MM.1S (cell line): Measurements from ENCODE around the gene MAPK4.

ENCODE experiments used
- EZH2 ChIP-seq: fragments of 300-600 bp; sonication (generic); optimal IDR thresholded peaks from 2 replicates; pipeline ENCODE3; 2017; ENCODE audit warnings: low read depth, mild to moderate bottlenecking, antibody characterized with exemption, low read length, mixed read lengths
- TF ChIP-seq, protein P1 (sequence below): fragments of 300-600 bp; sonication (generic); IDR thresholded peaks from 2 replicates; pipeline ENCODE4 v1.5.1; 2016; ENCODE audit warnings: antibody characterized with exemption, low read length, mixed read lengths

GRCh38 chr18:50686409-50686808 is 126.5 kb downstream of the MAPK4 start:
- TF ChIP-seq, protein P1, sequence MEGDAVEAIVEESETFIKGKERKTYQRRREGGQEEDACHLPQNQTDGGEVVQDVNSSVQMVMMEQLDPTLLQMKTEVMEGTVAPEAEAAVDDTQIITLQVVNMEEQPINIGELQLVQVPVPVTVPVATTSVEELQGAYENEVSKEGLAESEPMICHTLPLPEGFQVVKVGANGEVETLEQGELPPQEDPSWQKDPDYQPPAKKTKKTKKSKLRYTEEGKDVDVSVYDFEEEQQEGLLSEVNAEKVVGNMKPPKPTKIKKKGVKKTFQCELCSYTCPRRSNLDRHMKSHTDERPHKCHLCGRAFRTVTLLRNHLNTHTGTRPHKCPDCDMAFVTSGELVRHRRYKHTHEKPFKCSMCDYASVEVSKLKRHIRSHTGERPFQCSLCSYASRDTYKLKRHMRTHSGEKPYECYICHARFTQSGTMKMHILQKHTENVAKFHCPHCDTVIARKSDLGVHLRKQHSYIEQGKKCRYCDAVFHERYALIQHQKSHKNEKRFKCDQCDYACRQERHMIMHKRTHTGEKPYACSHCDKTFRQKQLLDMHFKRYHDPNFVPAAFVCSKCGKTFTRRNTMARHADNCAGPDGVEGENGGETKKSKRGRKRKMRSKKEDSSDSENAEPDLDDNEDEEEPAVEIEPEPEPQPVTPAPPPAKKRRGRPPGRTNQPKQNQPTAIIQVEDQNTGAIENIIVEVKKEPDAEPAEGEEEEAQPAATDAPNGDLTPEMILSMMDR: no peak
- TF ChIP-seq EZH2: no peak
